Mucosa of stomach (tissue), 1 donor: Measurements from ENCODE around the gene TRMT44.
"Not testable (repeated sequence)": the region's sequence is repeated elsewhere in the genome, so short reads cannot be mapped to it uniquely, and the experiment has no call there.

Experiments
- H3K27me3 ChIP-seq: one replicate; pipeline ENCODE4 v1.7.0; 2013; ENCODE audit warnings: mild to moderate bottlenecking, low read length; ENCODE audit not compliant: control insufficient read depth, insufficient read depth
- H3K36me3 ChIP-seq: one replicate; pipeline ENCODE4 v1.7.0; 2013; ENCODE audit warnings: low read length; ENCODE audit not compliant: control insufficient read depth, insufficient read depth
- H3K4me1 ChIP-seq: one replicate; pipeline ENCODE4 v1.7.0; 2013; ENCODE audit warnings: mild to moderate bottlenecking, low read length; ENCODE audit not compliant: control insufficient read depth, insufficient read depth
- H3K4me3 ChIP-seq: one replicate; pipeline ENCODE4 v1.7.0; 2013; ENCODE audit warnings: low read length
- H3K9ac ChIP-seq: one replicate; pipeline ENCODE4 v1.7.0; 2013; ENCODE audit warnings: mild to moderate bottlenecking, low read length, moderate library complexity
- H3K9me3 ChIP-seq: one replicate; pipeline ENCODE4 v1.7.0; 2013; ENCODE audit warnings: mild to moderate bottlenecking, low read length, moderate library complexity; ENCODE audit not compliant: control insufficient read depth
- donor health status: Pancreatic carcinoma.

TRMT44 gene

GRCh38 chr4:8474856-8475255, 34.3 kb downstream of the TRMT44 start:
- H3K36me3 ChIP-seq: no peaks in the 10 kb centered on the region

GRCh38 chr4:8475751-8476575, 35.4 kb downstream of the TRMT44 start:
- Histone ChIP-seq H3K4me3 (no peak overlapping the region), H3K9ac (no peak overlapping the region), H3K36me3 (no peaks in the 10 kb centered on the region), H3K4me1 (peaks cover 8% of the 10 kb centered on the region), H3K9me3 (no peaks in the 10 kb centered on the region), H3K27me3 (no peaks in the 10 kb centered on the region)

More at GRCh38 chr4:8474856-8475255, 34.3 kb downstream of the TRMT44 start:
- no peak overlapping the region for H3K4me3 ChIP-seq
- H3K27me3 ChIP-seq: no peaks in the 10 kb centered on the region
- peaks cover 8% of the 10 kb centered on the region for H3K4me1 ChIP-seq
- H3K9ac ChIP-seq: no peak overlapping the region
- no peaks in the 10 kb centered on the region for H3K9me3 ChIP-seq

GRCh38 chr4:8477095-8477635, 36.6 kb downstream of the TRMT44 start:
- H3K36me3 ChIP-seq: no peaks in the 10 kb centered on the region
- no peak overlapping the region for H3K9ac ChIP-seq
- peaks cover 4% of the 10 kb centered on the region for H3K4me1 ChIP-seq
- no peak overlapping the region for H3K4me3 ChIP-seq
- no peaks in the 10 kb centered on the region for H3K27me3 ChIP-seq
- H3K9me3 ChIP-seq: no peaks in the 10 kb centered on the region

- H3K27me3 ChIP-seq: no peaks in the 10 kb centered on the region
- no peak overlapping the region for H3K4me3 ChIP-seq
- no peaks in the 10 kb centered on the region for H3K36me3 ChIP-seq
- H3K4me1 ChIP-seq: no peaks in the 10 kb centered on the region
- H3K9me3 ChIP-seq: no peaks in the 10 kb centered on the region
- H3K9ac ChIP-seq: no peak overlapping the region
These were observed 37.1 kb downstream of the TRMT44 start for GRCh38 chr4:8477676-8478075.

GRCh38 chr4:8478371-8478770, 37.8 kb downstream of the TRMT44 start:
- H3K9ac ChIP-seq: no peak overlapping the region
- H3K4me3 ChIP-seq: no peak overlapping the region
- no peaks in the 10 kb centered on the region for H3K4me1 ChIP-seq
- H3K36me3 ChIP-seq: no peaks in the 10 kb centered on the region
- H3K9me3 ChIP-seq: no peaks in the 10 kb centered on the region
- no peaks in the 10 kb centered on the region for H3K27me3 ChIP-seq

DNA sequence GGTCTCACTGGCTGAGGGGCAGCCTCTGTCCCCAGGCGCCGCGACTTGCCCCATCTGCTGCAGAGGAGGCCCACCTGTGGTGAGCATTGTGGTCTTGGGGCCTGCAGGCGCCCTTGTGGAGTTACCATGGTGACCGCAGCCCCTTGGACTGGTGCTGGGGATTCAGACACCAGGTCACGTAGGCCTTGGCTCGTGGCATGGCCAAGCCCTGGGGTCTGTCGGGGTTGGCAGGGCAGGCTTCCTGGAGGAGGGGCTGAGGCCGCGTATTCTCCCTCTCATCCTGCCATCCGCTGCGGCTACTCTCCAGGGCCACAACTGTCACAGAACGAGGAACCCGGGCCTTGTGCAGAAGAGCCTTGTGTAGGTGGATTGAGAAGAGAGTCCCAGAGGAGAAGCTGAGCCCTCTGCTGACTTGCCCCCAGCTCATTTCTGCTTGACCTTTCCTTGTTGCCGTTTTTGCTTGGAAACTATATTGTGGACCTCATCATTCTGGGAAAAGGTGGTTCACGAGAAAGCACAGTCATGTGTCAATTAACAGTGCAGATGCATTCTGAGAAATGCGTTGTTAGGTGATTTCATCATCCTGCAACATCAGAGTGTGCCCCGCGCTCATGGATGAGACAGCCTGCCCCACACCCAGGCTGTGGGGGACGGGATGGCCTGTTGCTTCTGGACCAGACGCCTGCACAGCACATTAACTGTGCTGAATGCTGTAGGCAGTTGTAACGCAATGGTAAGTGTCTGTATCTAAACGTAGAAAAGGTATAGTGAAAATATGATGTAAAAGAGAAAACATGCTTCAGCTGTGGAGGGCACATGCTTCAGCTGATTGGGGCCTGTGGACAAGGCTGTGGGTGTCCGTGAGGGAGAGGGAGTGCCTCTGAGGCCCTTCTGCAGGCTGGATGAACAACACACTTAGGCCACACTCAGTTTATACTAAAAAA, 38.5 kb downstream of the TRMT44 start:
- no peaks in the 10 kb centered on the region for H3K9me3 ChIP-seq
- H3K27me3 ChIP-seq: no peaks in the 10 kb centered on the region
- H3K9ac ChIP-seq: no peak overlapping the region
- no peaks in the 10 kb centered on the region for H3K4me1 ChIP-seq
- H3K36me3 ChIP-seq: no peaks in the 10 kb centered on the region
- H3K4me3 ChIP-seq: no peak overlapping the region

DNA sequence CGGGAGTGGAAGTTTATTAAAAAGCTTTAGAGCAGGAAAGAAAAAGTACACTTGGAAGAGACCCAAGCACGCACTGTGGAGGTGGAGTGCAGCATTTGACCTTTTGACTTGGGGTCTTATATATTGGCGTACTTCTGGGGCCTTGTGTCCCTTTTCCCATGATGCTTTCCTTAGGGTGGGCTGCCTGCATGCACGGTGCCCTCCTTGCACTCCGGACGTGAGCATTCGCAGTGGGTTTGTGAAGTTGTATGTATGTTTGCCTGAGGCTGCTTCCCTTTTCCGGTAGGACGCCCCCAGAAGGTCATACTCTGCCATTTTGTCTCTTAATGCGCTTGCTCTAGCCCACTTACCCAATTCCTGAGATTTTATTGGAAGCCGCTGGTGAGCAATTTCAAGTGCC, 39.6 kb downstream of the TRMT44 start:
- H3K27me3 ChIP-seq: no peaks in the 10 kb centered on the region
- H3K36me3 ChIP-seq: no peaks in the 10 kb centered on the region
- H3K9ac ChIP-seq: no peak overlapping the region
- no peaks in the 10 kb centered on the region for H3K9me3 ChIP-seq
- no peak overlapping the region for H3K4me3 ChIP-seq
- H3K4me1 ChIP-seq: no peaks in the 10 kb centered on the region

GRCh38 chr4:8486643-8487042, 46.1 kb downstream of the TRMT44 start:
- not testable (repeated sequence) for H3K27me3 ChIP-seq, H3K36me3 ChIP-seq, H3K4me3 ChIP-seq, H3K9ac ChIP-seq, H3K4me1 ChIP-seq, H3K9me3 ChIP-seq

DNA sequence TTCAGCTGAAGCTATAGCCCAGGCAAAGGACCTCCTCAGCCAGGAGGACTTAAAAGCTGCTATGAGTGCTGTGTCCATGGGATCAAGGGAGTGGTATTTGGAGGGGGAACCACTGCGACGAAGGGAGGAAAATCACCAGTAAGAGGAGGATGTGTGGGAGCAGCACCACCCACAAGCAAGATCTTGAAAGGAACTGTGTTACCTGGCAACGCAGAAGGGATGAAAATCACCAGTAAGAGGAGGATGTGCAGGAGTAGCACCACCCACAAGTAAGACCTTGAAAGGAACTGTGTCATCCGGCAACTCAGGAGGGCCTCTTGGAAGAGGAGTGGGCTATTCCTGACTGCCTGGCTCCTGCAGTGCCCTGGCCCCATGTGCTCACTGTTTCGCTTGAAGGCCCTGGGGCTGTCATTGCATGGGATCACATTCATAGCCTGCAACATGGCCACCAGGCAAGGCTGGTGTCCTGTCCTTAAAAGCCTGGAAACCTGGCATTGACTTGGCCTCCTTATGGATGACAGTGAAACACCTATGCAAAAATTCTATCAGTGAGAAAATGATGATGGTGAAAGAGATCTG, 48.3 kb downstream of the TRMT44 start:
- Histone ChIP-seq H3K4me1 (no peaks in the 10 kb centered on the region), H3K36me3 (no peaks in the 10 kb centered on the region), H3K27me3 (no peaks in the 10 kb centered on the region), H3K9me3 (no peaks in the 10 kb centered on the region), H3K4me3 (no peak overlapping the region), H3K9ac (no peak overlapping the region)

DNA sequence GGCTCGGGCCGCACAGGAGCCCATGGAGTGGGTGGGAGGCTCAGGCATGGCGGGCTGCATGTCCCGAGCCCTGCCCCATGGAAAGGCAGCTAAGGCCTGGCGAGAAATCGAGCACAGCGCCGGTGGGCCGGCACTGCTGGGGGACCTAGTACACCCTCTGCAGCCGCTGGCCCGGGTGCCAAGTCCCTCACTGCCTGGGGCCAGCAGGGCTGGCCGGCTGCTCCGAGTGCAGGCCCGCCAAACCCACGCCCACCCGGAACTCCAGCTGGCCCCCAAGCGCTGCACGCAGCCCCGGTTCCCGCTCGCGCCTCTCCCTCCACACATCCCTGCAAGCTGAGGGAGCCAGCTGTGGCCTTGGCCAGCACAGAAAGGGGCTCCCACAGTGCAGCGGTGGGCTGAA, 50.9 kb downstream of the TRMT44 start:
- H3K9me3 ChIP-seq, H3K27me3 ChIP-seq, H3K4me3 ChIP-seq, H3K9ac ChIP-seq, H3K36me3 ChIP-seq, H3K4me1 ChIP-seq: not testable (repeated sequence)

- Histone ChIP-seq H3K9me3 (no peaks in the 10 kb centered on the region), H3K27me3 (no peaks in the 10 kb centered on the region), H3K36me3 (no peaks in the 10 kb centered on the region), H3K9ac (no peak overlapping the region), H3K4me3 (no peak overlapping the region), H3K4me1 (no peaks in the 10 kb centered on the region)
These were observed 51.6 kb downstream of the TRMT44 start for GRCh38 chr4:8492174-8492573.

GRCh38 chr4:8493484-8493883, 52.9 kb downstream of the TRMT44 start:
- Histone ChIP-seq H3K27me3 (no peaks in the 10 kb centered on the region), H3K4me1 (no peaks in the 10 kb centered on the region), H3K4me3 (no peak overlapping the region), H3K9me3 (no peaks in the 10 kb centered on the region), H3K9ac (no peak overlapping the region), H3K36me3 (no peaks in the 10 kb centered on the region)
